Epithelial cell of esophagus (primary cell): ENCODE measurements around the gene ELAVL2.

ENCODE experiments used
- DNase-seq: peaks from one replicate; pipeline ENCODE4 v3.0.0; 2010; ENCODE audit warnings: low read depth
- H3K4me3 ChIP-seq: 2 replicates; pipeline ENCODE4 v1.5.1; 2011; ENCODE audit warnings: mild to moderate bottlenecking, low read length, control low read depth
- CTCF ChIP-seq: IDR thresholded peaks from 2 replicates; pipeline ENCODE4 v1.5.1; 2011; ENCODE audit warnings: low read depth, mild to moderate bottlenecking, low read length, control low read depth, inconsistent platforms; ENCODE audit not compliant: insufficient read depth; ENCODE audit errors: missing control alignments

Gene ELAVL2

GRCh38 chr9:23784962-23785361, 41.1 kb downstream of the ELAVL2 start:
- TF ChIP-seq CTCF = no peak
- H3K4me3 ChIP-seq = no peak overlapping the region

GRCh38 chr9:23783509-23783908, 42.5 kb downstream of the ELAVL2 start:
- no peak for DNase-seq

More at GRCh38 chr9:23784962-23785361, 41.1 kb downstream of the ELAVL2 start:
- DNase-seq = no peak

GRCh38 chr9:23779220-23779619, 46.8 kb downstream of the ELAVL2 start:
- TF ChIP-seq CTCF = no peak
- DNase-seq = no peak

More at GRCh38 chr9:23783509-23783908, 42.5 kb downstream of the ELAVL2 start:
- H3K4me3 ChIP-seq = no peak overlapping the region
- no peak for TF ChIP-seq CTCF

GRCh38 chr9:23777328-23777727, 48.7 kb downstream of the ELAVL2 start:
- DNase-seq = no peak
- no peak overlapping the region for H3K4me3 ChIP-seq
- no peak for TF ChIP-seq CTCF

More at GRCh38 chr9:23779220-23779619, 46.8 kb downstream of the ELAVL2 start:
- H3K4me3 ChIP-seq = no peak overlapping the region

GRCh38 chr9:23775549-23775948, 50.5 kb downstream of the ELAVL2 start:
- H3K4me3 ChIP-seq = no peak overlapping the region
- TF ChIP-seq CTCF = no peak
- peak; percentile 90 for DNase-seq

- no peak for TF ChIP-seq CTCF
Measured at GRCh38 chr9:23774266-23774665, 51.8 kb downstream of the ELAVL2 start.

GRCh38 chr9:23772385-23772783, 53.7 kb downstream of the ELAVL2 start:
- DNase-seq = no peak
- H3K4me3 ChIP-seq = no peak overlapping the region
- TF ChIP-seq CTCF = no peak

More at GRCh38 chr9:23774266-23774665, 51.8 kb downstream of the ELAVL2 start:
- H3K4me3 ChIP-seq = no peak overlapping the region
- DNase-seq = peak; percentile 47
